Endothelial cell of umbilical vein (primary cell): Measurements from ENCODE around the gene ENO2. TPM values are rescaled to one million over a fixed set of nuclear protein-coding genes. Genes with fewer than 3 reads are reported as not detected.

Experiments
- BruUV-seq: library from RNA; stranded (reverse); fragments of 400-500 nt; replicated peaks from 2 replicates; lab custom pipeline; 2021; lab: Mats Ljungman, UMichigan
- CTCF ChIA-PET: fragments of 300-600, 350-600 bp; sonication (Branson Sonifier 250); formaldehyde crosslinking; loops from one replicate; lab custom pipeline; 2021; ENCODE audit warnings: antibody characterized with exemption, inconsistent platforms; lab: Charles Lee
- POLR2A ChIA-PET: fragments of 300-600, 350-600 bp; sonication (Branson Sonifier 250); formaldehyde crosslinking; loops from one replicate; lab custom pipeline; 2021; ENCODE audit warnings: antibody characterized with exemption, inconsistent platforms; lab: Charles Lee
- DNase-seq: peaks from one replicate; pipeline ENCODE4 v3.0.0-alpha.2; 2011; ENCODE audit warnings: low read depth, low spot score
- FAIRE-seq: peaks from 2 replicates; lab custom pipeline; 2011; peaks lifted over from hg19 to GRCh38; lab: Jason Lieb, UNC
- H2AFZ ChIP-seq: 2 replicates; pipeline ENCODE4 v1.6.0; 2012; ENCODE audit warnings: low read depth, low read length, control low read depth, inconsistent platforms
- H3K27ac ChIP-seq: 2 replicates; pipeline ENCODE4 v1.5.1; 2011; ENCODE audit warnings: low read depth, mild to moderate bottlenecking, control low read depth, low read length, moderate library complexity; ENCODE audit not compliant: insufficient read depth
- H3K27me3 ChIP-seq, 2 experiments: 2 replicates each; pipeline versions ENCODE4 v1.6.0 to v1.6.1; 2011; ENCODE audit warnings: low read length in 2 of 2, mixed read lengths in 1 of 2; ENCODE audit not compliant: control insufficient read depth in 2 of 2, insufficient read depth in 2 of 2
- H3K36me3 ChIP-seq, 2 experiments: 2 replicates in 1 of 2; 3 replicates in 1 of 2; pipeline ENCODE4 v1.5.1; 2011; ENCODE audit warnings: low read length in 2 of 2, mild to moderate bottlenecking in 1 of 2, moderate library complexity in 1 of 2; ENCODE audit not compliant: control insufficient read depth in 2 of 2, insufficient read depth in 2 of 2; ENCODE audit errors: extremely low read depth in 1 of 2
- H3K4me1 ChIP-seq: 3 replicates; pipeline ENCODE4 v1.5.1; 2011; ENCODE audit warnings: mild to moderate bottlenecking, low read length; ENCODE audit not compliant: control insufficient read depth, insufficient read depth; ENCODE audit errors: extremely low read depth
- H3K4me2 ChIP-seq: 2 replicates; pipeline ENCODE4 v1.6.1; 2011; ENCODE audit warnings: low read length, control low read depth, mixed read lengths; ENCODE audit not compliant: insufficient read depth
- H3K4me3 ChIP-seq, 3 experiments: fragments of 200-600 bp in 1 of 3; sonication (generic), shearing (Covaris generic) in 1 of 3; replicated peaks in 1 of 3; 2 replicates each; pipeline ENCODE4 v1.5.1; 2011 to 2016; ENCODE audit warnings: control low read depth in 3 of 3, low read length in 3 of 3, mild to moderate bottlenecking in 2 of 3, inconsistent platforms in 1 of 3, low read depth in 1 of 3, moderate library complexity in 1 of 3; ENCODE audit not compliant: insufficient read depth in 1 of 3
- H3K79me2 ChIP-seq: 2 replicates; pipeline ENCODE4 v1.6.0; 2012; ENCODE audit warnings: low read length, inconsistent platforms; ENCODE audit not compliant: control insufficient read depth, insufficient read depth
- H3K9ac ChIP-seq: replicated peaks from 2 replicates; pipeline ENCODE3; 2011; ENCODE audit warnings: low read length, control low read depth; ENCODE audit not compliant: insufficient read depth; ENCODE audit errors: extremely low read depth
- H3K9me1 ChIP-seq: replicated peaks from 3 replicates; pipeline ENCODE4 v1.6.0; 2011; ENCODE audit warnings: mild to moderate bottlenecking, low read length; ENCODE audit not compliant: control insufficient read depth, insufficient read depth; ENCODE audit errors: extremely low read depth
- H3K9me3 ChIP-seq: replicated peaks from 2 replicates; pipeline ENCODE4 v1.5.1; 2012; ENCODE audit warnings: low read length, inconsistent platforms; ENCODE audit not compliant: control insufficient read depth, insufficient read depth
- H4K20me1 ChIP-seq: replicated peaks from 2 replicates; pipeline ENCODE3; 2011; ENCODE audit warnings: mild to moderate bottlenecking, low read length; ENCODE audit not compliant: control insufficient read depth, insufficient read depth; ENCODE audit errors: extremely low read depth
- CTCF ChIP-seq, 2 donors: IDR thresholded peaks; 1 replicate in 1 of 2; 2 replicates in 1 of 2; pipeline ENCODE4 v1.5.1; 2011; ENCODE audit warnings: low read length in 2 of 2, mild to moderate bottlenecking in 2 of 2, moderate library complexity in 2 of 2, control low read depth in 1 of 2, inconsistent platforms in 1 of 2, low read depth in 1 of 2; ENCODE audit not compliant: insufficient read depth in 1 of 2; ENCODE audit errors: extremely low read depth in 1 of 2
- EZH2 ChIP-seq: IDR thresholded peaks from 2 replicates; pipeline ENCODE4 v1.6.1; 2012; ENCODE audit warnings: borderline replicate concordance, low read depth, mild to moderate bottlenecking, moderate library complexity, low read length, inconsistent platforms; ENCODE audit not compliant: severe bottlenecking
- FOS ChIP-seq: IDR thresholded peaks from 2 replicates; pipeline ENCODE4 v1.6.1; 2011; ENCODE audit warnings: mild to moderate bottlenecking, low read length, moderate library complexity, borderline replicate concordance; ENCODE audit not compliant: insufficient read depth
- GATA2 ChIP-seq: IDR thresholded peaks from 2 replicates; pipeline ENCODE4 v1.7.0; 2011; ENCODE audit warnings: low read depth, mild to moderate bottlenecking, moderate library complexity, mixed read lengths, low read length; ENCODE audit not compliant: insufficient read length, insufficient read depth
- JUN ChIP-seq: IDR thresholded peaks from 2 replicates; pipeline ENCODE4 v1.6.1; 2011; ENCODE audit warnings: borderline replicate concordance, low read depth; ENCODE audit not compliant: insufficient read length, insufficient read depth
- MAX ChIP-seq: IDR thresholded peaks from 2 replicates; pipeline ENCODE4 v1.6.1; 2011; ENCODE audit not compliant: insufficient read depth, insufficient read length
- MYC ChIP-seq: IDR thresholded peaks from one replicate; pipeline ENCODE4 v1.6.1; 2011; ENCODE audit warnings: mild to moderate bottlenecking, low read depth, low read length
- POLR2A ChIP-seq: IDR thresholded peaks from 2 replicates; pipeline ENCODE4 v1.6.1; 2012; ENCODE audit warnings: low read depth, mild to moderate bottlenecking, control low read depth, low read length
- POLR2AphosphoS5 ChIP-seq: IDR thresholded peaks from 2 replicates; pipeline ENCODE4 v1.6.1; 2012; ENCODE audit warnings: low read depth, mild to moderate bottlenecking, control low read depth, low read length, moderate library complexity; ENCODE audit not compliant: insufficient read depth
- dilution Hi-C: fragments of 300-500 bp; cut with MboI; formaldehyde crosslinking; loops from one replicate; pipeline ENCODE4 v1.15.0; 2019; ENCODE audit warnings: low sequenced_read_pairs; ENCODE audit not compliant: extremely low pct_ligation_motif_present
- intact Hi-C: fragments of 100-400 bp; cut with micrococcal nuclease; formaldehyde crosslinking; loops from one replicate; pipeline ENCODE4 v1.10.0; 2022
- polyA plus RNA-seq, 4 experiments: library from polyadenylated mRNA; depleted of rRNA in 3 of 4; stranded (reverse) in 3 of 4; unstranded in 1 of 4; fragments of >200 nt; gene quantifications; 2 replicates each; pipeline versions ENCODE4 v1.2.1 to v1.2.3, GENCODE V29; 2011 to 2012; ENCODE audit warnings: missing spikeins in 1 of 4
- total RNA-seq: library from RNA; stranded (reverse); gene quantifications from 2 replicates; pipeline ENCODE4 v1.2.3, GENCODE V29; 2021

Gene ENO2
- total and polyA plus RNA-seq, 2 donors (not counting 3 experiments of a cell fraction or from before 2014, with no cell fraction given) = 11.4 to 18.6 TPM

GRCh38 chr12:6956021-6956727 lies 41.8 kb downstream of the ENO2 start:
- POLR2A ChIA-PET = no interaction called here
- Histone ChIP-seq H3K36me3 (no peaks in the 10 kb centered on the region), H3K27ac (no peak overlapping the region), H3K9me1 (no peaks in the 10 kb centered on the region), H3K4me2 (no peak overlapping the region), H3K4me1 (peaks cover 24% of the 10 kb centered on the region), H3K9me3 (no peaks in the 10 kb centered on the region), H3K27me3 (no peaks in the 10 kb centered on the region), H4K20me1 (no peaks in the 10 kb centered on the region), H3K9ac (no peak overlapping the region), H3K4me3 (no peak overlapping the region), H2AFZ (no peak overlapping the region), H3K79me2 (no peaks in the 10 kb centered on the region)
- intact Hi-C loops = no loop called here
- CTCF ChIA-PET = interaction anchor here (1.0 to 2.2 kb wide), 3 partner anchors 9 to 12 kb away, joined by 4 to 12 read pairs (median 7); partner anchors contain the start of genes C12orf57 and RNU7-1
- dilution Hi-C loops = no loop called here
- BruUV-seq = no TSS peak
- no peak for FAIRE-seq
- DNase-seq = no peak
- TF ChIP-seq POLR2A = no peak
- no peak for TF ChIP-seq MYC
- TF ChIP-seq POLR2AphosphoS5 = no peak
- no peak for TF ChIP-seq MAX
- no peak for TF ChIP-seq CTCF (IDR thresholded peaks at IDR 0.05; ENCODE audit: extremely low read depth in 1 of 2, insufficient read depth in 1 of 2, low read depth in 1 of 2, low read length in 2 of 2)
- TF ChIP-seq FOS = no peak
- TF ChIP-seq EZH2 = no peak
- TF ChIP-seq GATA2 = no peak
- TF ChIP-seq JUN = no peak
